Activated CD4-positive, alpha-beta T cell treated with anti-CD3 and anti-CD28 coated beads, Interleukin-2, Interleukin-4, amounts not matched to agents 100 ng/mL and 50 ng/mL, durations not matched to agents 16 hours and 8 hours (primary cell): Measurements from ENCODE around the gene KTN1.

Experiments used
- DNase-seq: peaks from one replicate; pipeline ENCODE4 v3.0.0-alpha.2; 2020; ENCODE audit warnings: low spot score

KTN1 gene

GRCh38 chr14:55715889-55716288 lies 135.9 kb downstream of the KTN1 start:
- no peak for DNase-seq

- DNase-seq = no peak
Measured at GRCh38 chr14:55717621-55718020, 137.6 kb downstream of the KTN1 start.

- DNase-seq = no peak
Measured at GRCh38 chr14:55718551-55718950, 138.5 kb downstream of the KTN1 start.

- DNase-seq = no peak
Measured at GRCh38 chr14:55720796-55721195, 140.8 kb downstream of the KTN1 start.

- DNase-seq = no peak
Measured at GRCh38 chr14:55721353-55721752, 141.3 kb downstream of the KTN1 start.

DNA sequence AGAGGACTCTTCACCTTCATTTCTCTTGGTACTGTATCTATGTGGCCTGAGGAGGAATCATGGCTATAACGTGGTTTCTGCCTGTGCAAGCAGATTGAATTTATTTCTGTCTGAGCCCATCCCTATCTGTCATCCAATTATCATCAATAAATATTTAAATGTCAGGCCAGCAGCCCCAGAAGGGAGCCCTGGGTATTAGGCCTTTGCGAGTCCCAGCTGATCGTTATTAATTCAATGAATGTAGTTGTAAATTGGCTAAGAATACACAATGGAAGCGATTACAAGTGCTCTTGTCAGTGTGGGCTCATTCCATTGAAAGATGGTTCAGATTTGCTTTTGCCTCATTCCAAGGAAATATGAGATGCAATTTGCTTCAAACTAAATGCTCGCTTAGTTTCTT lies 142.0 kb downstream of the KTN1 start:
- no peak for DNase-seq

DNA sequence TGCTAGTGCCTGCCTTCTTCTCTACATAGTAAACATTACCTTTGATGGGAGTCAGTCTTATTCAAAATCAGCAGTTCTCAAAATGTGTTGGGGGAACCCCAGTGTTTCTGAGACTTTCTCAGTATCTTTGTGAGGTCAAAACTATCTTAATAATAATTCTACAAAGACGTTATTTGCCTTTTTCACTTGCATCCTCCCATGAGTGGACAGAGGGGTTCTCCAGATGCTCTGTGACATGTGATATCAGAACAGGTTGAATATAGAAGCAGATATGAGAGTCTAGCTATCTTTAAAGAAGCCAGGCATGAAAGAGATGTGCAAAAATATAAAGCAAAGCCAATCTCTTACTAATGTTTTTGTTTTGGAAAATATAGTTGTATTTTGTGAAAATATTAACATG lies 144.7 kb downstream of the KTN1 start:
- DNase-seq = no peak

DNA sequence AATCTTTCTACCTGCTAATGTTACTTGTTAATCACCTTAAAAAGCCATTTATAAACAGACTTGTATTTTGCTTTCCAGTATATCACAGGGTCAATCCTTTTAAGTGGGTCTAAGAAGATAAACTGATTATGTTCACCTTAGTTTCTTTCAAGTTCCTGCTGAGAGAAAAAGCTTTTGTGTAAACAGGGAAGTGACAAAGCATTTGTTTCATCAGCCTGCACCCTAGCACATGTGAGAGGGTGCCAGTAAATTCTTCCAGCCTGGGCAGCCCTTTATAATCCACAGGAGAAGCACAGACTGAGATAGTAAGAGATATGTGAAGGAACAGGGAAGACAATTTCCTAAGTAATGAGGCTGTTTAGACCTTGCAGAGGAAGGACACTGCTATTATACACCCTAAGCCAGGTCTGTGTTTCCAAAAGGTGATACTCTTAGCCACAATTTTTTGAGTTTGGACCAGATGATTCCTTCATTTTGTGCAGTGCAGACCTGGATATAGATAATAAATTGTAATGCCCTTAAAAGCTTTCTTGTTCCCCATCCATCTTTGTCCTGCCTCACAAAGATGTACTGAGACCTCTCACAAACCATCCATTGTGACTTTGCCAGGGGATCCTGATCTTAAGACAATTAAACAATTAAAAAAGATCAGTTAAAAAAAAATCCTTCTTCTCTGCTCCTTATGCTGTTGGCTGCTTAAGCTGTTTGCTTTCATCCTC lies 150.7 kb downstream of the KTN1 start:
- no peak for DNase-seq

- no peak for DNase-seq
Measured at GRCh38 chr14:55731311-55731872, 151.4 kb downstream of the KTN1 start.

DNA sequence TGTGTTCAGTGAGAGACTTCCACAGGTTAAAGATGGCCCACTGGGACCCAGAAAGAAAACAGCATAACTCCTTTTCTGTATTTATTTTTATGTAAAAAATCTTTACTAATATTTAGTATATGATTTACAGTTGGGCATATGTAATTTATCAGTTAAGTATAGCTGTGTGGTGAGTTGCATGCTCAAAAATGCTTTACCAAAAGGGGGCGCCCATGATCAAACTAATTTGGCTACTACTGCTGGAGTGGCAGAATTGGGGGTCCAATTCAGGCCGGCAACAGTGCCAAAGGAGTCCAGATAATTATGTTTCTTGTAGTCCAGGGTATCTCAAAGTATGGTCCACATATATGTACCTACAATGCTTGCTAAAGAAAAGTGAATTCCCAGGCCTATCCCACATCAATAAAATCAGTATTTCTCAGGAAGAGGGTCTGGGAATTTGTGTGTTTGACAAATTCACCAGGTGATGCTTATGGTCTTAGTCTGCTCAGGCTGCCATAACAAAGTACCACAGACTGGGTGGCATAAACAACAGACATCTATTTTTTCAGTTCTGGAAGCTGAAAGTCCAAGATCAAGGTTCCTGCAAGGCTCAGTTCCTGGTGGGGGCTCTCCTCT lies 152.0 kb downstream of the KTN1 start:
- DNase-seq = peak; percentile 50

GRCh38 chr14:55733599-55733998 lies 153.6 kb downstream of the KTN1 start:
- no peak for DNase-seq
